ENCODE data around the gene FNDC10.

FNDC10 gene

DNA sequence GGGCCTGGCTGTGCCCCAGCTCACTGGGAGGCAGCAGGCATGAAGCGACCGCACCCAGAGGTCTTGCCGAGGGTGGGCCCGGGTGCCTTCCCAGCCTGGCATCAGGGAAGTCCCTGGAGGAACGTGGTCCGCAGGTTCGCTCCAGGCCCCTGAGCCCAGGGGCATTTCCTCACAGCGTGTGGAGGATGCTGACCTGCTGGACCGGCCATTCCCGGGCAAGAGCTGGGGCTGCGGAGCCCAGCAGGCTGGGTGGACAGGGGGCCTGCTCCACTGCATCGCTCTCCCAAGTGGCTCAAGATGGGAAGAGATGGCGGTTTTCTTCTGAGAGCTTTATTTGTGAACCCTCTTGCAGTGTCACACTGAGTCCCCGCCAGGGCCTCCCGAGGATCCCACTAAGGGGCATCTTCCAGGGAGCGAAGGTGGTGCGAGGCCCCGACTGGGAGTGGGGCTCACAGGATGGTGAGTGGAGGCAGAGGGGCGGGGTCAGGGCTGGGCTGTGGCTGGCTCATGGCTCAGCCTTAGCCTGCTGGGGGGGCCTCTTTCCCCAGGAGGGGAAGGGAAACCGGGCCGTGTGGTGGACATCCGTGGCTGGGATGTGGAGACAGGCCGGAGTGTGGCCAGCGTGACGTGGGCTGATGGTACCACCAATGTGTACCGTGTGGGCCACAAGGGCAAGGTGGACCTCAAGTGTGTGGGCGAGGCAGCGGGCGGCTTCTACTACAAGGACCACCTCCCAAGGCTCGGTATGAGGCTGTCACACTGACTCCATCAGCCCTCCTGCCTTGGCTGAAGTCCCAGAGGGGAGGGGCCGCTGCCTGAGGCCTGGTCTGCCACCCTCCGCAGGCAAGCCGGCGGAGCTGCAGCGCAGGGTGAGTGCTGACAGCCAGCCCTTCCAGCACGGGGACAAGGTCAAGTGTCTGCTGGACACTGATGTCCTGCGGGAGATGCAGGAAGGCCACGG lies 24.8 kb upstream of the FNDC10 start:
- ChIA-PET CTCF (no interaction called here), POLR2A (interaction anchor here (2.5 kb wide), 1 partner anchor 9 kb away, joined by 7 read pairs; the partner anchor contains the start of gene MIB2)
- TF ChIP-seq, protein P1, sequence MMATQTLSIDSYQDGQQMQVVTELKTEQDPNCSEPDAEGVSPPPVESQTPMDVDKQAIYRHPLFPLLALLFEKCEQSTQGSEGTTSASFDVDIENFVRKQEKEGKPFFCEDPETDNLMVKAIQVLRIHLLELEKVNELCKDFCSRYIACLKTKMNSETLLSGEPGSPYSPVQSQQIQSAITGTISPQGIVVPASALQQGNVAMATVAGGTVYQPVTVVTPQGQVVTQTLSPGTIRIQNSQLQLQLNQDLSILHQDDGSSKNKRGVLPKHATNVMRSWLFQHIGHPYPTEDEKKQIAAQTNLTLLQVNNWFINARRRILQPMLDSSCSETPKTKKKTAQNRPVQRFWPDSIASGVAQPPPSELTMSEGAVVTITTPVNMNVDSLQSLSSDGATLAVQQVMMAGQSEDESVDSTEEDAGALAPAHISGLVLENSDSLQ (IDR thresholded peaks at IDR 0.05), result no peak
- TF ChIP-seq FOXM1 (IDR thresholded peaks at IDR 0.05; ENCODE audit: borderline replicate concordance), result no peak
- no peak for TF ChIP-seq SP1 (IDR thresholded peaks at IDR 0.05)
- TF ChIP-seq FOXK2 (IDR thresholded peaks at IDR 0.05), result no peak
- no peak for TF ChIP-seq SUZ12 (IDR thresholded peaks at IDR 0.05)
- TF ChIP-seq ARNT (IDR thresholded peaks at IDR 0.05), result no peak
- no peak for TF ChIP-seq LEF1 (IDR thresholded peaks at IDR 0.05; ENCODE audit: borderline replicate concordance)
- no peak for DNase-seq (ENCODE audit: extremely low spot score)

DNA sequence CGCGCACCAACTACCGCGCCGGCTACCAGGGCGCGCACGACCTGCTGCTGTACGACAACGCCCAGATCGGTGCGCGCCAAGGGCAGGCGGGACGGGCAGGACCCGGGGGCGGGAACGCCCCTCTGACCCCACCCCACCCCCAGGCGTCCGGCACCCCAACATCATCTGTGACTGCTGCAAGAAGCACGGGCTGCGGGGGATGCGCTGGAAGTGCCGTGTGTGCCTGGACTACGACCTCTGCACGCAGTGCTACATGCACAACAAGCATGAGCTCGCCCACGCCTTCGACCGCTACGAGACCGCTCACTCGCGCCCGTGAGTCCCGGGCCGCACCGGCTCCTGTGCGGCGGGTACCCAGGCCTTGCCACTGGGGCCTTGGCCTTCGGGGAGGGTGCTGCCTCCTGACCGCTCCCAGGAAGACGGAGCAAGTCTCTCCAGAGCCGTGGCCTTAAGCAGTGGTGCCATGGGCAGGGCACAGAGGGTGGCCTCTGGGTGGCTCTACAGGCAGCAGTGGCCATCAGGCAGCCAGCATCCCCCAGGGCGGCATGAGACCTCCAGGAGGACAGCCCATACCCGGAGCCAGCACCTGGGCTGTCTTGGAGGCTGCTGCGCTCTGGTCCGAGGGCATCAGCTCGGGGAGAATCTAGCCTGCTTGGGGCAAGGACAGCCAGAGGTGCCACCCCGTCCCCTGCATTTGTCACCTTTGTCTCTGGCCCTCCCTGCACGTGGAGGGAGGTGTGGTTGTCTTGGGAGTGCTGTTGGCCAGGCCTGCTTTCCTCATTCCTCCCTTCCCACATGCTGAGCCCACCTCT lies 23.9 kb upstream of the FNDC10 start:
- CTCF ChIA-PET, result no interaction called here
- POLR2A ChIA-PET, result no interaction called here
- TF ChIP-seq TARDBP (IDR thresholded peaks at IDR 0.05) (no peak), LEF1 (IDR thresholded peaks at IDR 0.05; ENCODE audit: borderline replicate concordance) (no peak), SP1 (IDR thresholded peaks at IDR 0.05) (no peak), BHLHE40 (IDR thresholded peaks at IDR 0.05; ENCODE audit: borderline replicate concordance) (no peak), L3MBTL2 (conservative IDR thresholded peaks at IDR 0.05) (no peak), FOXK2 (IDR thresholded peaks at IDR 0.05) (no peak)
- DNase-seq (ENCODE audit: extremely low spot score), result no peak

DNA sequence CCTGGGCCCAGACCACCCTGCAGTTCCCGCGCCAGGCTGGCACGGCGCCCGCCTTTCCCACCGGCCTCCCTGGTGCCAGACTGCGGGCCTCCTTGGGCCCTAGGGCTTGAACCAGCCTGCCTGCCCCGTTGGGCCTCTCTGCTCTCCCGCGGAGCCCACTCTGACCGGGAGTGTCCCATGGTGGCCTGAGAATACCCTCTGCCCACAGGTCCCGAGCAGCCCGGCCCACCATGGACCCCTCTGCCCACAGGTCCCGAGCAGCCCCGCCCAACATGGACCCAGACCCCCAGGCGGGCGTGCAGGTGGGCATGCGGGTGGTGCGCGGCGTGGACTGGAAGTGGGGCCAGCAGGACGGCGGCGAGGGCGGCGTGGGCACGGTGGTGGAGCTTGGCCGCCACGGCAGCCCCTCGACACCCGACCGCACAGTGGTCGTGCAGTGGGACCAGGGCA lies 23.3 kb upstream of the FNDC10 start:
- ChIA-PET POLR2A (no interaction called here), CTCF (no interaction called here)

DNA sequence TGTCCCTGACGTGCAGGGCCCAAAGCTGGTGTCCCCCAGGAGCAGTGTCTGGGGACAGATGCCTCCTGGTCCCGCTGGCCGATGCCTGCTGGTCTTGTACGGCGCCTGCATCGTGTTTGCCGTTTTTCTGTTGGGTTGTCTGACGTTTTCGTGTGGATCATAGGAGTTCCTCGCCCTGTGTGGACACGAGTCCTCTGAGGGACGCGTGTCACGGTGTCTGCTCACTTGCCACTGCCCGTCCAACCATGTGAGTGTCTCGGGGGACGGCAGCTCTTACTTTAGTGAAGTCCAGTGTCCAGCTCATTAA lies 22.8 kb upstream of the FNDC10 start:
- POLR2A ChIA-PET, result interaction anchor here (1.0 kb wide), 1 partner anchor 25 kb away, joined by 3 read pairs; no protein-coding TSS in a partner anchor
- TF ChIP-seq, protein P1 (IDR thresholded peaks at IDR 0.05), result no peak
- no peak for TF ChIP-seq ARNT (IDR thresholded peaks at IDR 0.05)
- no peak for TF ChIP-seq TARDBP (IDR thresholded peaks at IDR 0.05)
- no peak for TF ChIP-seq CTBP1 (IDR thresholded peaks at IDR 0.05; ENCODE audit: borderline replicate concordance)
- TF ChIP-seq BHLHE40 (IDR thresholded peaks at IDR 0.05; ENCODE audit: borderline replicate concordance), result no peak
- no peak for TF ChIP-seq FOXK2 (IDR thresholded peaks at IDR 0.05)
- CTCF ChIA-PET, result no interaction called here
- DNase-seq (ENCODE audit: extremely low spot score), result no peak

More for the DNA sequence above, 23.3 kb upstream of the FNDC10 start:
- DNase-seq (ENCODE audit: extremely low spot score), result no peak
- TF ChIP-seq, protein P1 (IDR thresholded peaks at IDR 0.05), result no peak
- TF ChIP-seq BHLHE40 (IDR thresholded peaks at IDR 0.05; ENCODE audit: borderline replicate concordance) (no peak), L3MBTL2 (conservative IDR thresholded peaks at IDR 0.05) (no peak), ELF4 (IDR thresholded peaks at IDR 0.05) (no peak), FOXK2 (IDR thresholded peaks at IDR 0.05) (no peak), LEF1 (IDR thresholded peaks at IDR 0.05; ENCODE audit: borderline replicate concordance) (no peak), HDGF (IDR thresholded peaks at IDR 0.05; ENCODE audit: borderline replicate concordance) (no peak), FOXA1 (IDR thresholded peaks at IDR 0.05) (no peak), NFRKB (IDR thresholded peaks at IDR 0.05) (no peak), ZNF384 (IDR thresholded peaks at IDR 0.05) (no peak), TARDBP (IDR thresholded peaks at IDR 0.05) (no peak), ARNT (IDR thresholded peaks at IDR 0.05) (no peak), SP1 (IDR thresholded peaks at IDR 0.05) (no peak), FOXM1 (IDR thresholded peaks at IDR 0.05; ENCODE audit: borderline replicate concordance) (no peak), SUZ12 (IDR thresholded peaks at IDR 0.05) (no peak), CTBP1 (IDR thresholded peaks at IDR 0.05; ENCODE audit: borderline replicate concordance) (no peak)

DNA sequence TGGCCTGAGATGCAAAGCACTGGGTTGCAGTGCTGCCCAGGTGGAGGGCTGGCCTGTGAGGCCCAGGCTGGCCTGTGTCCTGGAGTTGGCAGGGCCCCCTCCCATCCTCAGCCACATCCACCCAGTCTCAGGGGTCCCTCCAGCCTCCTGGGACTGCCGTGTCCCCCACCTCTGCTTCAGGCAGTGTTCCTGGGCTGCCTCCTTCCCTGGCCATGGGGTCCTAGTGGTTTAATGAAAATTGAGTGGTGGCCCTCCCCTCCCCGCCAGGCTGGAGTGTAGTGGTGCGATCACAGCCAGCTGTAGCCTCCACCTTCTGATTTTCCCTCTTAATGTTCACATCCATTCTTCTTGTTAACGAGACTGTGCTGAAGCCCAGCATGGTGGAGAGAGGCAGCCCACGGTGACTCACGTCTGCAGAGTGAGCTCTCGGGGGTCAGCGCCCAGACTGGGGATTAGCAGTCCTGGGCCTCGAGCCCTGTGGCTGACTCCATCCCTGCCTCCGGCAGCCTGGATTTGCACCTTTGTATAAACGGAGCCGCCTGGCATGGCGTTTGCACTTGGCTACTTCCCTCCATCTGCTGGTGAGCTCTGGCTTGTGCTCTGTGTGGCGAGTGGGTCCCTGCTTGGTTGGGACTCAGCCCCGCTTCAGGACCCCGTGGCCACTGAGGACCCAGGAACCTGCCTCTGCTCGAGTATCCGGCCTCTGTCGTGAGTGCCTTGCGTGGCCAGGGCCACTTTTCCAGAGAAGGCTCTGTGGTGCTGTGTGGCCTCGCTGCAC lies 22.3 kb upstream of the FNDC10 start:
- CTCF ChIA-PET, result no interaction called here
- TF ChIP-seq NFRKB (IDR thresholded peaks at IDR 0.05) (no peak), ZNF384 (IDR thresholded peaks at IDR 0.05) (no peak), HDGF (IDR thresholded peaks at IDR 0.05; ENCODE audit: borderline replicate concordance) (no peak), FOXK2 (IDR thresholded peaks at IDR 0.05) (no peak), CTBP1 (IDR thresholded peaks at IDR 0.05; ENCODE audit: borderline replicate concordance) (no peak), FOXM1 (IDR thresholded peaks at IDR 0.05; ENCODE audit: borderline replicate concordance) (no peak), SP1 (IDR thresholded peaks at IDR 0.05) (no peak), BHLHE40 (IDR thresholded peaks at IDR 0.05; ENCODE audit: borderline replicate concordance) (no peak), ARNT (IDR thresholded peaks at IDR 0.05) (no peak), FOXA1 (IDR thresholded peaks at IDR 0.05) (no peak), SUZ12 (IDR thresholded peaks at IDR 0.05) (no peak), ELF4 (IDR thresholded peaks at IDR 0.05) (no peak), TARDBP (IDR thresholded peaks at IDR 0.05) (no peak), L3MBTL2 (conservative IDR thresholded peaks at IDR 0.05) (no peak), LEF1 (IDR thresholded peaks at IDR 0.05; ENCODE audit: borderline replicate concordance) (no peak)
- TF ChIP-seq, protein P1 (IDR thresholded peaks at IDR 0.05), result no peak
- POLR2A ChIA-PET, result interaction anchor here (1.0 kb wide), 1 partner anchor 25 kb away, joined by 3 read pairs; no protein-coding TSS in a partner anchor
- DNase-seq (ENCODE audit: extremely low spot score), result no peak

All from HEK293T (cell line).